COLO668 (cell line): ENCODE data around the gene MCM6.
"Not testable (repeated sequence)": the region's sequence is repeated elsewhere in the genome, so short reads cannot be mapped to it uniquely, and the experiment has no call there.

Source experiments
- DNase-seq: peaks from one replicate; lab custom pipeline; 2025; ENCODE audit not compliant: unreplicated experiment; lab: John Stamatoyannopoulos, UW

The MCM6 gene

GRCh38 chr2:135876066-135876711 is at the start of gene MCM6:
MCM6 (minus strand) TSS chr2:135876443; CDS start chr2:135876365, 78 bp downstream.
- DNase-seq = peak; percentile 97

GRCh38 chr2:135925571-135925970 is 49.3 kb upstream of the MCM6 start:
- no peak for DNase-seq

GRCh38 chr2:135916207-135916606 is 40.0 kb upstream of the MCM6 start:
- no peak for DNase-seq

DNA sequence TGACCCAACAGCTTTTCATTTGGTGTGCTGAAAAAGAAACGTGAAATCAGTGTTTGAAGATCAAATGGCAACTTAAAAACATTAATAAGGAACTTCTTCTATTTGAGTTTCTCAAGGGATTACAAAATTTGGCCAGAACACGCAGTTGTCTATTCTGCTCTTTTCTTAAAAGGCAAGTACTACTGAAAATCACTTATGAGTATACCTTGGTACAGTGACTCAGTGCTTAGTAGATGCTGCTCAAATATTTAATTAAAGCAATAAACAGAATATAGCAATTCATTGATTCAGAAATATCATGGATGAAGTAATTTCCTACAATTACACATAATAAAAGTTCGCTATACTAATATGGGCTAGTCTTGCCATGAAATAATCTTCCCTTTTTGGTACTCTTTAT is 38.2 kb upstream of the MCM6 start:
- DNase-seq = no peak

DNA sequence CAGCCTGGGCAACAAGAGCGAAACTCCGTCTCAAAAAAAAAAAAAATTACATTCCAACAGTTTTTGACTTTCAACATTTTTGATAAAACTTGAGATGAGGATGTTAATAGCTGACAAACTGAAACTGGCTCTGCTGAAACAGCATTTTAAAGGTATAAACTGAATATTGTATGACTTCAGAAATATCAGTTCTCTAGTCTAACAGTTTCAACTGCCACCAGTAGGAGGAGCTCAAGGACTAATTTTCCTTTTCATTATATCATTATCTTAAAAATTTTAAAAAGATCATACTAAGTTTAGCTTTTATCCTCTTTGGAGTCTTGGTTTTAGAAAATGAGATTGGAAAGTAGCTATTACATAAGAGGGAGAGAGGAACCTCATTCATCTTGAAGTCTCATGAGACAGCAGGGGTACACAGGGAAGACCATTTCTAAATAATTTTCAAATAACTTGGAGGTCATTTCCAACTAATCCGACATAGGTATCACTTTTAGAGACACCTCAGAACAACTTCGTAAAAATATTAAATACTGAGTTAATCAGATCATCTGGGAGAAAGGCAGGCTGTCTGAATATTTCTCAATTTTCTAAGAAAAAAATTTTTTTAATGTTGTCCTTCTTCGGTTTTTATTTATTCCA is 37.6 kb upstream of the MCM6 start:
- peak; percentile 41 for DNase-seq

DNA sequence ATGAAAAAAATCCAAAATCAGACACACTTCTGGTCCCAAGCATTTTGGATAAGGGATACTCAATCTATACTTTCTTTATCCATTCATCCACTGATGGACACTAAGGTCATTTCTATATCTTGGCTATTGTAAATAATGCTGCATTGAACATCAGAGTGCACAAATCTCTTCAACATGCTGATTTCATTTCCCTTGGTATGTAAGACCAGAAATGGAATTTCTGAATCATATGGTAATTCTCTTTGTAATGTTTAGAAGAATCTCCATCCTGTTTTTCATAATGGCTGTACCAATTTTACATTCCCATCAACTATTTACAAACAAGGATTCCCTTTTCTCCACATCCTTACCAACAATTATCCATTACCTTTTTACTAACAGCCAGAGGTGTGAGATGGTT is 33.7 kb upstream of the MCM6 start:
- DNase-seq = no peak

- no peak for DNase-seq
Measured at GRCh38 chr2:135905679-135906078, 29.4 kb upstream of the MCM6 start.

GRCh38 chr2:135904341-135904989 is 28.2 kb upstream of the MCM6 start:
- no peak for DNase-seq

DNA sequence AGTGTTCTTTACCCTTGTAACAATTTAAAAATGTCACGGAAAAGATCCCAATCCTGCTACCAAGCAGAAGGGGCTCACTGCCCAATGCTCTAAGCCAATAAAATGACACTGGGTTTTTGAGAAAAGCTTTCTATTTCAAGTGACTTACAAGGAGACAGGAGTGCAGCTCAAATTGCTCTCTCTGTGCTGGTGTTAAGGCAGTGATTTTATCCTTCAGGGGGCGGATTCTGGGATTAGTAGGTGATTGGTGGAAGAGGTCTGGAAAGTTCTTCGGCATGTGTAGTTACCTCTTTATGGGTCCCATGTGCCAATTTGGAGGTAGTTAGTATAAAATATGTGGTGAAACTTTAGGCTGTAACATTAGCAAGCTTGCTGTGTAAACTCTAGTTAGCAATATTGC is 27.4 kb upstream of the MCM6 start:
- DNase-seq = no peak

DNA sequence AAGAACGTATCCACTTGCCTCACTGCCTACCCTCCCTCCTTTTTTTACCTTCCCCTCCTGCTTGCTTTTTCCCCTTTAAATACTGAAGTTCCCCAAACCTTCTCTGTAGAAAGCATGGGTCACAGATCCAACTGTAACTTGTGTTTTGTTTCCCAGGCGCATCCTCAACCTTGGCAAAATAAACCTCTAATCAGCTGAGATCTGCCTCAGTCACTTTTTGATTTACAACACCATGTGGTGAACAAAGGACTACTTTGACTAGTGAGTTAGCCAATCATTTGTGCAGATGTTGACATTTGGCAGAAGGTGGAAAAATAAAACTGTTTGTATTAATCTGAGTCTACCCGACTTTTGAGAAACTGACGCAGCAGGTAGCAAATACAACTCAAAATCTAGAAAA is 23.3 kb upstream of the MCM6 start:
- no peak for DNase-seq

DNA sequence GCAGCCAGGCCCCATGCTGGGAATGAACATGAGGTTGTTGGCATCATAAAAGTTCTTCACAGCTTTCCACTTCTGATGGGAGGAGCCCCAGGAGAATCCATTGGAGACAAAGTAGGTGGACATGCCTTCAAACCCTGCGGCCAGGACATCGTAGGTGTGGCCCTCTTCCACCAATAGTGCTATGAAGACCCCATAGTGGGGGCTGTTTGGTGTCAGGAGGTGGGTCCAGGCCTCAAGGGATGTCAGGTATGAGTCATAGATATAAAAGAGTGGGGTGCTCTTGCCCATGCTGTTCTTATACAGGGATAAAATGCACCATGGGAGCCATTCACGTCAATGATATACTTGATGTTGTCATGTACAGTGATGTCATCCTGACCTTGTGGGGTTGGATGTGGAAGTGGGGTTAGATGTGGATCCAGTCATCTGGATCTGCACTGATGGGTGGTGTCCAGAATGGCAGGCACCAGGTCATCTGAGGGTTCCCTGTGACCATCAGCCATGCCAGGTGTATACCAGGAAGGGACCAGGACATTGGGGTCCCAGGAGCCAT is 22.1 kb upstream of the MCM6 start:
- DNase-seq = no peak

GRCh38 chr2:135894930-135895329 is 18.7 kb upstream of the MCM6 start:
- DNase-seq = no peak

DNA sequence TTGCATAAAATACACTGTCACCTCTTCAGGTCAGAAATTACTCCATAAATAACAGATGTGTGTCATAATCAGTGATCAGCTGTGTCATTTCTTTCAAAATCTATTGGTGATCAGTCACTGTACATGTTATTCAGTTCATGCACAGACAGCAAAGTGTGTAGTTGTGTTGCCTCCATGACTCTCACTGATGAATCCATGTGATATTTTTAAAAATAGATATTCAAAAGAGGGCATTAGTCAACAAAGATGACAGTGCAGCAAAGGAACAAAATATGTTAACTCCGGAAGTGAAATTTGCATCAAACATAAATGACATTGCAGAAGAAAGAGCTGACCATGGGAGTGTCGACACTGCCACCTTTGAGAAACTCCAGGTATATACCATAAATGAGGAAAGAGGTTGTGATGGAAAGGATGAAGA is 17.1 kb upstream of the MCM6 start:
- no peak for DNase-seq

DNA sequence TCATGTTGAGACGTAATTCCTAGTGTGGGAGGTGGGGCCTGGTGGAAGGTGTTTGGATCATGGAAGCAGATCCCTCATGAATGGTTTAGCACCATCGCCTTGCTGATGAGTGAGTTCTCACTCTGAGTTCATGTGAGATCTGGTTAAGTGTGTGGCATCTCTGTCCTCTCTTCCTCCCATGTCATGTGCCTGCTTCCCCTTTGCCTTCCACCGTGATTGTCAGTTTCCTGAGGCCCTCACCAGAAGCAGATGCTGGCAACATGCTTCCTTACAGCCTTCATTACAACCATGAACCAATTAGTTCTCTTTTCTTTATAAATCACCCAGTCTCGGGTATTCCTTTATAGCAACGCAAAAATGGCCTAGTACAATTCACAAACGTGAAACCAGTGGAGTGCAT is 14.6 kb upstream of the MCM6 start:
- DNase-seq = no peak

DNA sequence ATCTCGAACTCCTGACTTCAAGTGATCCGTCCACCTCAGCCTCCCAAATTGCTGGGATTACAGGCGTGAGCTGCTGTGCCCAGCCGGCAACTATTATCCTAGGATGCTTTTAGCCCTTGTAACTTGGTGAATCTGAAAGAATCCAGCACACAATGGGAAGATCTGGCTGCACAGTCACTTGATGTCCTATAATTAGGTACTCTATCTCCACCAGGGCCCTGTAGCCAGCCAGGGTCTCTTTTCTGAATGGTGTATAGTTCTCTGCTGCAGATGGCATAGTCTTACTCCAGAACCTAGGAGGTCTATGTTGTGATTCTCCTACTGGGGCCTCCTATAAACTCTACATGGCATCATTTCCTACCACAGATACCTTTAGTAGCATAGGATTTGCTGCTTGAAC is 13.9 kb upstream of the MCM6 start:
- no peak for DNase-seq

DNA sequence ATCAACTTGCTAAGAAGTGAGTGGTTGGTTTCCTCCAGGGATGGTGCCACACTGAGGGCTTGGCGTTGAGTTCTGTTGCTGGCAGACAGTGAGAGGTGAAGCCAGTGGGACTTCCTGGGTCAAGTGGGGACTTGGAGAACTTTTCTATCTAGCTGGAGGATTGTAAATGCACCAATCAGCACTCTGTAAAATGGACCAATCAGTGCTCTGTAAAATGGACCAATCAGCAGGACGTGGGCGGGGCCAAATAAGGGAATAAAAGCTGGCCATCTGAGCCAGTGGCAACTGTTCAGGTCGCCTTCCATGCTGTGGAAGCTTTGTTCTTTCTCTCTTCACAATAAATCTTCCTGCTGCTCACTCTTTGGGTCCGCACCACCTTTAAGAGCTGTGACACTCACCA is 12.3 kb upstream of the MCM6 start:
- DNase-seq = not testable (repeated sequence)

- no peak for DNase-seq
Measured at GRCh38 chr2:135885709-135886108, 9.5 kb upstream of the MCM6 start.

DNA sequence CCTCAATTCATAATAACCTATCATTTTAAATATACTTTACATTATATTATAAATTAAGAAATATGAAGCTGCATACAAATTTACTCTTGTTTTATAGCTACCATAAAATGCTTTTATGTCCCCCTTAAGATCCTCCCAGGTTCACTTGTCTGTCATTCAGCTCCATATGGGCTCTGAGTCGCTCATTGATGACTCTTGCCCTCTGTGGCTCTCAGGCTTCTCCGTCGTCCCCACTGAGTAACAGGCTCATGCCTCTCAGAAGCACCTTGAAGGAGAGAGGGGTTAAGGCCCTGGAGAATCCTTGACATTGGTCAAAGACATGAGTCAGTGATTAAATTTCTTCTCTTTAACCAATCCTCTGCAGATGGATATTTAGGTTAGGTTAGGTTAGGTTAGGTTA is 6.2 kb upstream of the MCM6 start:
- DNase-seq = no peak

- not testable (repeated sequence) for DNase-seq
Measured at GRCh38 chr2:135876770-135877169, 527 bp upstream of the MCM6 start.

GRCh38 chr2:135875491-135876065 is 665 bp downstream of the MCM6 start:
- peak; percentile 69 for DNase-seq

DNA sequence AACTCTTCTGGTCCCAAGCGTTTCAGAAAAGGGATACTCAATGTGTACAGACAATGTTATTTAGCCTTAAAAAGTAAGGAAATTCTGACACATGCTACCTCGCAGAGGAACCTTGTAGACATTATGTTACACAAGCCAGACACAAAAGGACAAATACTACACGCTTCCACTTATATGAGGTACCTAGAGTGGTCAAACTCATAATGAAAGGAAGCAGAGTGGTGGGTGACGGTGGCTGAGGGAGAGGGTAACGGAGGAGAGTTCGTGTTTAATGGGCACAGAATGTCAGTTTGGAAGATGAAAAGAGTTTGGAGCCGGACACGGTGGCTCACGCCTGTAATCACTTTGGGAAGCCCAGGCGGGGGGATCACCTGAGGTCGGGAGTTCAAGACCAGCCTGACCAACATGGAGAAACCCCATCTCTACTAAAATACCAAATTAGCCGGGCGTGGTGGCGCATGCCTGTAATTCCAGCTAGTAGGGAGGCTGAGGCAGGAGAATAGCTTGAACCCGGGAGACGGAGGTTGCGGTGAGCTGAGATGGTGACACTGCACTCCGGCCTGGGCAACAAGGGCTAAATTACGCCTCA is 1.4 kb downstream of the MCM6 start:
- DNase-seq = no peak
